HL-60 (cell line): ENCODE measurements around the gene AIM2.
A peak's percentile ranks its signal among the peaks of the same experiment; 100 is the strongest.

Source experiments
- DNase-seq, 2 experiments: peaks; one replicate each; pipeline ENCODE4 v3.0.0-alpha.2; 2010 to 2020; ENCODE audit warnings: low read depth in 1 of 2, low spot score in 1 of 2
- H3K27ac ChIP-seq: fragments of 250-450 bp; sonication (Bioruptor Pico); replicated peaks from 2 replicates; pipeline ENCODE4 v1.5.1; 2020; ENCODE audit warnings: mild to moderate bottlenecking, moderate library complexity
- H3K27me3 ChIP-seq: fragments of 250-450 bp; sonication (Bioruptor Pico); 2 replicates; pipeline ENCODE4 v1.5.1; 2021; ENCODE audit warnings: mild to moderate bottlenecking, moderate library complexity; ENCODE audit not compliant: insufficient read depth, poor library complexity, severe bottlenecking
- H3K4me3 ChIP-seq: replicated peaks from 2 replicates; pipeline ENCODE4 v1.5.1; 2011; ENCODE audit warnings: mild to moderate bottlenecking, control low read depth, low read length; ENCODE audit not compliant: insufficient read depth
- CTCF ChIP-seq: IDR thresholded peaks from one replicate; pipeline ENCODE4 v1.5.1; 2011; ENCODE audit warnings: low read length, control low read depth, inconsistent platforms; ENCODE audit not compliant: insufficient read depth
- GABPA ChIP-seq: IDR thresholded peaks from 2 replicates; pipeline ENCODE4 v1.6.1; 2012; ENCODE audit warnings: low read depth
- POLR2AphosphoS5 ChIP-seq: IDR thresholded peaks from 2 replicates; pipeline ENCODE4 v1.6.1; 2012; ENCODE audit warnings: low read depth
- REST ChIP-seq: IDR thresholded peaks from 2 replicates; pipeline ENCODE4 v1.6.1; 2012; ENCODE audit warnings: low read depth; ENCODE audit not compliant: insufficient replicate concordance
- SPI1 ChIP-seq: IDR thresholded peaks from 2 replicates; pipeline ENCODE4 v1.6.1; 2012; ENCODE audit warnings: low read depth, mild to moderate bottlenecking, borderline replicate concordance

Gene AIM2

GRCh38 chr1:159071970-159072582, 4.5 kb downstream of the AIM2 start:
- Histone ChIP-seq H3K4me3 (no peak overlapping the region), H3K27ac (no peak overlapping the region), H3K27me3 (no peaks in the 10 kb centered on the region)
- TF ChIP-seq GABPA (no peak), CTCF (peak; percentile 25), REST (no peak)
- peak; percentile 27 to 40 for DNase-seq

GRCh38 chr1:159068886-159069285, 7.7 kb downstream of the AIM2 start:
- DNase-seq: peak in 1 of 2 experiments; percentile 44
- TF ChIP-seq CTCF: no peak
- TF ChIP-seq POLR2AphosphoS5: no peak
- Histone ChIP-seq H3K4me3 (no peak overlapping the region), H3K27ac (no peak overlapping the region), H3K27me3 (no peaks in the 10 kb centered on the region)

GRCh38 chr1:159067699-159068621, 8.6 kb downstream of the AIM2 start:
- peak; percentile 45 to 71 for DNase-seq
- Histone ChIP-seq H3K27ac (no peak overlapping the region), H3K27me3 (no peaks in the 10 kb centered on the region), H3K4me3 (no peak overlapping the region; the same call in 1 of the 2 replicates)
- TF ChIP-seq GABPA (no peak), SPI1 (peak; percentile 84), POLR2AphosphoS5 (peak; percentile 36; the same call in 1 of the 2 replicates)

- Histone ChIP-seq H3K4me3 (no peak overlapping the region), H3K27me3 (no peaks in the 10 kb centered on the region), H3K27ac (no peak overlapping the region)
- TF ChIP-seq GABPA (no peak), CTCF (no peak), SPI1 (no peak), POLR2AphosphoS5 (no peak), REST (no peak)
- no peak for DNase-seq
Observed at GRCh38 chr1:159066108-159066507, 10.5 kb downstream of the AIM2 start.
